Measurements from ENCODE around the gene MRPL20. TPM values are rescaled to one million over a fixed set of nuclear protein-coding genes. Genes with fewer than 3 reads are reported as not detected.
A peak's percentile ranks its signal among the peaks of the same experiment; 100 is the strongest.

The MRPL20 gene
- total and polyA plus RNA-seq, 10 donors, result 67.4 to 168 (median 101) TPM

GRCh38 chr1:1400576-1401456 is 6.3 kb downstream of the MRPL20 start:
- H3K4me1 ChIP-seq, result peaks cover 22 to 93% (median 73%) of the 10 kb centered on the region in 6 donors
- intact Hi-C loops (cut with DNase I; ENCODE audit: low total_unique reads), result no loop called here
- no peaks in the 10 kb centered on the region for H3K27me3 ChIP-seq (replicated peaks in 1 of 7)
- peak overlapping the region in 5 of 8 donors; percentile 88 to 94 (median 92) for H3K27ac ChIP-seq
- 80 to 86% (median 83%) methylated on average over 18 to 22 of the region's 22 CpGs for WGBS, 5 donors
- H3K4me3 ChIP-seq, result peak overlapping the region in 6 of 8 donors; percentile 92 to 100 (median 98)
- no peaks in the 10 kb centered on the region for H3K9me3 ChIP-seq
- TF ChIP-seq, protein P1, sequence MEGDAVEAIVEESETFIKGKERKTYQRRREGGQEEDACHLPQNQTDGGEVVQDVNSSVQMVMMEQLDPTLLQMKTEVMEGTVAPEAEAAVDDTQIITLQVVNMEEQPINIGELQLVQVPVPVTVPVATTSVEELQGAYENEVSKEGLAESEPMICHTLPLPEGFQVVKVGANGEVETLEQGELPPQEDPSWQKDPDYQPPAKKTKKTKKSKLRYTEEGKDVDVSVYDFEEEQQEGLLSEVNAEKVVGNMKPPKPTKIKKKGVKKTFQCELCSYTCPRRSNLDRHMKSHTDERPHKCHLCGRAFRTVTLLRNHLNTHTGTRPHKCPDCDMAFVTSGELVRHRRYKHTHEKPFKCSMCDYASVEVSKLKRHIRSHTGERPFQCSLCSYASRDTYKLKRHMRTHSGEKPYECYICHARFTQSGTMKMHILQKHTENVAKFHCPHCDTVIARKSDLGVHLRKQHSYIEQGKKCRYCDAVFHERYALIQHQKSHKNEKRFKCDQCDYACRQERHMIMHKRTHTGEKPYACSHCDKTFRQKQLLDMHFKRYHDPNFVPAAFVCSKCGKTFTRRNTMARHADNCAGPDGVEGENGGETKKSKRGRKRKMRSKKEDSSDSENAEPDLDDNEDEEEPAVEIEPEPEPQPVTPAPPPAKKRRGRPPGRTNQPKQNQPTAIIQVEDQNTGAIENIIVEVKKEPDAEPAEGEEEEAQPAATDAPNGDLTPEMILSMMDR (IDR thresholded peaks at IDR 0.05 in 8 of 11, conservative IDR thresholded peaks at IDR 0.05 in 3 of 11), result no peak
- no peak for TF ChIP-seq POLR2A (IDR thresholded peaks at IDR 0.05)
- TF ChIP-seq POLR2AphosphoS5 (IDR thresholded peaks at IDR 0.05), result peak; percentile 38 to 65 (median 50)
- DNase-seq, result no peak
- peaks cover 0 to 80% (median 73%) of the 10 kb centered on the region in 6 donors for H3K36me3 ChIP-seq

- peak overlapping the region; percentile 76 to 94 (median 89) for H3K27ac ChIP-seq
- peaks cover 18 to 92% (median 69%) of the 10 kb centered on the region in 6 donors for H3K4me1 ChIP-seq
- peak overlapping the region; percentile 88 to 100 (median 98) for H3K4me3 ChIP-seq
- no peak for TF ChIP-seq POLR2A (IDR thresholded peaks at IDR 0.05)
- TF ChIP-seq, protein P1 (IDR thresholded peaks at IDR 0.05 in 8 of 11, conservative IDR thresholded peaks at IDR 0.05 in 3 of 11), result peak in 1 of 11 experiments; percentile 13
- TF ChIP-seq POLR2AphosphoS5 (IDR thresholded peaks at IDR 0.05), result peak in 2 of 3 donors; percentile 5 to 30
- 3 to 15% (median 5%) methylated on average over 13 to 34 of the region's 34 CpGs for WGBS, 5 donors
- H3K36me3 ChIP-seq, result peaks cover 0 to 80% (median 74%) of the 10 kb centered on the region in 6 donors
- no peaks in the 10 kb centered on the region for H3K27me3 ChIP-seq (replicated peaks in 1 of 7)
- no peaks in the 10 kb centered on the region for H3K9me3 ChIP-seq
- intact Hi-C loops (cut with DNase I; ENCODE audit: low total_unique reads), result no loop called here
- no peak for DNase-seq
Measured at GRCh38 chr1:1399872-1400575, 7.1 kb downstream of the MRPL20 start.

DNA sequence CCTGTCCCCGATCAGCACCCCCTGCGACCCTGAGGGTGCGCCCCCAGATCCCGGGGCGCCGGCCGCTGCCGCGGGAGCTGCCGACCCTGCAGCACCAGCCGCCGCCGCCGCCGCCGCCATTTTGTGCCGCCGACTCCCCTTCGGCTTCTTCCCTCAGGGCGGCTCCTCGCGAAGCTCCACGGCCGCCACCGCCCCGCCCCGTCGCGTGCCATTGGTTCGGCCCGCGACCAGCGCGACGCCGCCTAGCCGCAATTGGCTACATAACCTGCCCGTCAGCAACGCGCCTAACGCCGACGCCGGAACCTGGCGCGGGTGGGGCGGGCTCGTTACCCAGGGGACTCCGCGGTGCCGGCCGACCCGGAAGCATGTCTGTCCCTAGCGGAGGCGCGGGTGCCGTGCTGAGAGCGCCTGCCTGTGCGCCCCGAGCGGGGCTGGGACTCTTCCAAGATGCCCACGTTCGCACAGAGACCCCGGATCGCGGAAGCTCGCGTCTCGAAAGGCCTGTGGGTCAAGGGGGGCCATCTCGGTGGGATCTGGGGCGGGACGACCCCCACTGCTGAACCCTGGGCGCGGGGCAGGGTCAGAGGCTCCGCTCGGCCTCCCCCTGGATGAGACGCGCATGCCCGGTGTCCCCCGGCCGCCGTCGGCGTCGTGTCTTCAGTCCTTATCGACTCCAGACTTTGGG is 7.8 kb downstream of the MRPL20 start, which contains the start of gene CCNL2:
TSS of gene CCNL2 (minus strand) at position 149 of the 685 bp plus-strand sequence. CDS start at position 120, 29 bp downstream.
- WGBS, 5 donors, result 0 to 1% (median 0%) methylated on average over 47 to 86 of the region's 86 CpGs
- peak within 1 kb of the TSS; percentile 77 to 94 (median 89) for H3K27ac ChIP-seq
- peak; percentile 100 for DNase-seq
- H3K4me1 ChIP-seq, result peaks cover 18 to 85% (median 65%) of the 10 kb centered on the region in 6 donors
- H3K9me3 ChIP-seq, result no peaks in the 10 kb centered on the region
- intact Hi-C loops (cut with DNase I; ENCODE audit: low total_unique reads), result no loop called here
- H3K27me3 ChIP-seq (replicated peaks in 1 of 7), result no peaks in the 10 kb centered on the region
- H3K4me3 ChIP-seq, result peak within 1 kb of the TSS; percentile 92 to 100 (median 98)
- TF ChIP-seq POLR2AphosphoS5 (IDR thresholded peaks at IDR 0.05), result peak; percentile 90 to 97 (median 90)
- peak in 2 of 3 donors; percentile 18 to 90 for TF ChIP-seq POLR2A (IDR thresholded peaks at IDR 0.05)
- TF ChIP-seq, protein P1 (IDR thresholded peaks at IDR 0.05 in 8 of 11, conservative IDR thresholded peaks at IDR 0.05 in 3 of 11), result peak; percentile 71 to 94 (median 83)
- peaks cover 0 to 80% (median 74%) of the 10 kb centered on the region in 6 donors for H3K36me3 ChIP-seq

Data from spleen (tissue), 11 donors.